Activated CD4-positive, alpha-beta memory T cell treated with anti-CD3 and anti-CD28 coated beads for 36 hours (primary cell): Measurements from ENCODE around the gene PCBP4. TPM values are rescaled to one million over a fixed set of nuclear protein-coding genes. Genes with fewer than 3 reads are reported as not detected.

Experiments used
- CTCF ChIA-PET: fragments of 350-600 bp; sonication (Branson Sonifier 250); formaldehyde crosslinking; loops from one replicate; lab custom pipeline; 2021; ENCODE audit warnings: antibody characterized with exemption, inconsistent platforms; lab: Charles Lee
- POLR2A ChIA-PET: fragments of 350-600 bp; sonication (Branson Sonifier 250); formaldehyde crosslinking; loops from one replicate; lab custom pipeline; 2021; ENCODE audit warnings: antibody characterized with exemption; lab: Charles Lee
- DNase-seq: peaks from one replicate; pipeline ENCODE4 v3.0.0-alpha.2; 2020
- H3K27ac Mint-ChIP-seq: one replicate; pipeline ENCODE4 v1.8.0; 2021; ENCODE audit warnings: mixed read lengths
- H3K27me3 Mint-ChIP-seq: one replicate; pipeline ENCODE4 v1.8.0; 2021; ENCODE audit warnings: mixed read lengths
- H3K36me3 Mint-ChIP-seq: one replicate; pipeline ENCODE4 v1.8.0; 2021; ENCODE audit warnings: mixed read lengths
- H3K4me1 Mint-ChIP-seq: one replicate; pipeline ENCODE4 v1.8.0; 2021; ENCODE audit warnings: low read depth, mixed read lengths
- H3K4me3 Mint-ChIP-seq: one replicate; pipeline ENCODE4 v1.8.0; 2021; ENCODE audit warnings: mild to moderate bottlenecking, mixed read lengths
- H3K9me3 Mint-ChIP-seq: one replicate; pipeline ENCODE4 v1.8.0; 2021; ENCODE audit warnings: mixed read lengths
- intact Hi-C: fragments of 100-400 bp; cut with micrococcal nuclease; formaldehyde crosslinking; loops from one replicate; pipeline ENCODE4 v1.15.1; 2023
- total RNA-seq, 2 experiments: library from RNA; stranded (reverse); gene quantifications; one replicate each; pipeline ENCODE4 v1.2.3, GENCODE V29; 2021

The PCBP4 gene
- total RNA-seq, 2 experiments from 2014 or later: 17.3 to 19.3 TPM

GRCh38 chr3:51961602-51962569 is 5.4 kb downstream of the PCBP4 start:
- CTCF ChIA-PET: interaction anchor here (1.3 kb wide), 1 partner anchor 12 kb away, joined by 5 read pairs; the partner anchor contains the start of gene ABHD14B
- H3K4me3 Mint-ChIP-seq: no peak overlapping the region
- intact Hi-C loops: no loop called here
- H3K27ac Mint-ChIP-seq: no peak overlapping the region
- POLR2A ChIA-PET: interaction anchor here (0.6 to 1.1 kb wide), 3 partner anchors 12 to 379 kb away, joined by 3 to 5 read pairs (median 3); partner anchors contain the start of genes ABHD14B and RRP9
- H3K4me1 Mint-ChIP-seq: peaks cover 8% of the 10 kb centered on the region
- no peak for DNase-seq
- no peaks in the 10 kb centered on the region for H3K27me3 Mint-ChIP-seq
- H3K9me3 Mint-ChIP-seq: no peaks in the 10 kb centered on the region
- peaks cover 6% of the 10 kb centered on the region for H3K36me3 Mint-ChIP-seq

- Mint-ChIP-seq H3K27me3 (no peaks in the 10 kb centered on the region), H3K4me1 (peaks cover 3% of the 10 kb centered on the region), H3K9me3 (no peaks in the 10 kb centered on the region), H3K27ac (no peak overlapping the region), H3K36me3 (peaks cover 6% of the 10 kb centered on the region), H3K4me3 (no peak overlapping the region)
- intact Hi-C loops: no loop called here
- DNase-seq: no peak
- POLR2A ChIA-PET: interaction anchor here (0.6 kb wide), 1 partner anchor 378 kb away, joined by 3 read pairs; no protein-coding TSS in a partner anchor
- CTCF ChIA-PET: no interaction called here
Observed at GRCh38 chr3:51961011-51961410, 6.2 kb downstream of the PCBP4 start.

GRCh38 chr3:51960386-51960785 is 6.9 kb downstream of the PCBP4 start:
- no peak for DNase-seq
- Mint-ChIP-seq H3K36me3 (peaks cover 6% of the 10 kb centered on the region), H3K27me3 (peaks cover under 1% of the 10 kb centered on the region), H3K4me1 (peaks cover 1% of the 10 kb centered on the region), H3K27ac (no peak overlapping the region), H3K9me3 (no peaks in the 10 kb centered on the region), H3K4me3 (no peak overlapping the region)
- intact Hi-C loops: no loop called here
- ChIA-PET CTCF (no interaction called here), POLR2A (no interaction called here)

GRCh38 chr3:51959651-51960050 is 7.6 kb downstream of the PCBP4 start:
- Mint-ChIP-seq H3K4me3 (no peak overlapping the region), H3K27ac (no peak overlapping the region), H3K9me3 (no peaks in the 10 kb centered on the region), H3K4me1 (peaks cover 2% of the 10 kb centered on the region), H3K27me3 (peaks cover 6% of the 10 kb centered on the region), H3K36me3 (peaks cover 6% of the 10 kb centered on the region)
- no peak for DNase-seq
- intact Hi-C loops: no loop called here
- CTCF ChIA-PET: interaction anchor here (1.6 kb wide), 1 partner anchor 15 kb away, joined by 6 read pairs; the partner anchor contains the start of genes ABHD14A and ABHD14B
- POLR2A ChIA-PET: no interaction called here

- H3K4me3 Mint-ChIP-seq: no peak overlapping the region
- POLR2A ChIA-PET: no interaction called here
Observed at GRCh38 chr3:51958603-51959521, 8.4 kb downstream of the PCBP4 start.

GRCh38 chr3:51957520-51958205 is 9.6 kb downstream of the PCBP4 start:
- Mint-ChIP-seq H3K4me3 (no peak overlapping the region), H3K9me3 (no peaks in the 10 kb centered on the region), H3K27me3 (peaks cover 17% of the 10 kb centered on the region), H3K36me3 (peaks cover 6% of the 10 kb centered on the region), H3K27ac (no peak overlapping the region), H3K4me1 (peaks cover 2% of the 10 kb centered on the region)
- POLR2A ChIA-PET: no interaction called here
- intact Hi-C loops: no loop called here
- CTCF ChIA-PET: interaction anchor here (0.6 to 1.6 kb wide), 4 partner anchors 16 to 25 kb away, joined by 3 to 7 read pairs (median 5); partner anchors contain the start of genes ABHD14A, ABHD14B, ACY1 and PARP3
- no peak for DNase-seq

More at GRCh38 chr3:51958603-51959521, 8.4 kb downstream of the PCBP4 start:
- H3K27me3 Mint-ChIP-seq: peaks cover 13% of the 10 kb centered on the region
- intact Hi-C loops: no loop called here
- peaks cover 2% of the 10 kb centered on the region for H3K4me1 Mint-ChIP-seq
- DNase-seq: no peak
- no peaks in the 10 kb centered on the region for H3K9me3 Mint-ChIP-seq
- CTCF ChIA-PET: interaction anchor here (1.0 to 1.6 kb wide), 3 partner anchors 15 to 24 kb away, joined by 4 to 7 read pairs (median 6); partner anchors contain the start of genes ABHD14A, ABHD14B, ACY1 and PARP3
- H3K36me3 Mint-ChIP-seq: peaks cover 6% of the 10 kb centered on the region
- no peak overlapping the region for H3K27ac Mint-ChIP-seq

GRCh38 chr3:51955893-51956770 is 11.1 kb downstream of the PCBP4 start:
- CTCF ChIA-PET: no interaction called here
- DNase-seq: peak; percentile 55
- Mint-ChIP-seq H3K36me3 (peaks cover 6% of the 10 kb centered on the region), H3K27ac (no peak overlapping the region), H3K4me3 (peak overlapping the region; percentile 16), H3K27me3 (peaks cover 17% of the 10 kb centered on the region), H3K4me1 (peaks cover 2% of the 10 kb centered on the region), H3K9me3 (no peaks in the 10 kb centered on the region)
- intact Hi-C loops: no loop called here
- POLR2A ChIA-PET: interaction anchor here (0.5 kb wide), 1 partner anchor 36 kb away, joined by 4 read pairs; no protein-coding TSS in a partner anchor

- peaks cover 2% of the 10 kb centered on the region for H3K4me1 Mint-ChIP-seq
- H3K4me3 Mint-ChIP-seq: peak within 1 kb of the TSS; percentile 16
- intact Hi-C loops: no loop called here
Observed at GRCh38 chr3:51955175-51955892, 11.9 kb downstream of the PCBP4 start, which contains the start of gene GPR62. Gene GPR62 (plus strand): TSS chr3:51955381. CDS start chr3:51955653, 272 bp downstream.

GRCh38 chr3:51954713-51955112 is 12.5 kb downstream of the PCBP4 start:
- ChIA-PET CTCF (interaction anchor here (1.0 to 2.0 kb wide), 5 partner anchors 10 to 19 kb away, joined by 3 to 9 read pairs (median 4); partner anchors contain the start of genes ABHD14B, PARP3 and RRP9), POLR2A (no interaction called here)
- H3K4me3 Mint-ChIP-seq: no peak overlapping the region
- peaks cover 4% of the 10 kb centered on the region for H3K36me3 Mint-ChIP-seq
- no peak overlapping the region for H3K27ac Mint-ChIP-seq
- H3K27me3 Mint-ChIP-seq: peaks cover 17% of the 10 kb centered on the region
- DNase-seq: no peak
- H3K4me1 Mint-ChIP-seq: peaks cover 2% of the 10 kb centered on the region
- no peaks in the 10 kb centered on the region for H3K9me3 Mint-ChIP-seq
- intact Hi-C loops: no loop called here

More at GRCh38 chr3:51955175-51955892, 11.9 kb downstream of the PCBP4 start, which contains the start of gene GPR62:
- peaks cover 17% of the 10 kb centered on the region for H3K27me3 Mint-ChIP-seq
- CTCF ChIA-PET: interaction anchor here (1.8 to 2.0 kb wide), 2 partner anchors 12 to 18 kb away, joined by 7 to 9 read pairs; partner anchors contain the start of genes ABHD14B and PARP3
- no peak for DNase-seq
- H3K36me3 Mint-ChIP-seq: peaks cover 4% of the 10 kb centered on the region
- H3K9me3 Mint-ChIP-seq: no peaks in the 10 kb centered on the region
- POLR2A ChIA-PET: interaction anchor here (0.5 kb wide), 1 partner anchor 37 kb away, joined by 4 read pairs; no protein-coding TSS in a partner anchor
- H3K27ac Mint-ChIP-seq: no peak within 1 kb of the TSS
